HUES48 (cell line): ENCODE measurements around the gene ATP5F1B.

ENCODE experiments used
- H3K27ac ChIP-seq: one replicate; pipeline ENCODE4 v1.7.0; 2013; ENCODE audit warnings: low read depth, low read length, inconsistent platforms
- H3K27me3 ChIP-seq: 2 replicates; pipeline ENCODE4 v1.6.1; 2013; ENCODE audit warnings: mild to moderate bottlenecking, low read length; ENCODE audit not compliant: control insufficient read depth, insufficient read depth
- H3K36me3 ChIP-seq: 2 replicates; pipeline ENCODE4 v1.6.1; 2013; ENCODE audit warnings: low read length; ENCODE audit not compliant: control insufficient read depth, insufficient read depth
- H3K4me1 ChIP-seq: 2 replicates; pipeline ENCODE4 v1.6.1; 2013; ENCODE audit warnings: mild to moderate bottlenecking, low read length; ENCODE audit not compliant: control insufficient read depth, insufficient read depth
- H3K4me3 ChIP-seq: 2 replicates; pipeline ENCODE4 v1.5.1; 2013; ENCODE audit warnings: mild to moderate bottlenecking, low read depth, low read length
- H3K9ac ChIP-seq: 2 replicates; pipeline ENCODE4 v1.6.1; 2013; ENCODE audit warnings: mild to moderate bottlenecking, low read depth, low read length, moderate library complexity
- H3K9me3 ChIP-seq: 2 replicates; pipeline ENCODE4 v1.6.1; 2013; ENCODE audit warnings: low read length; ENCODE audit not compliant: control insufficient read depth, insufficient read depth

The ATP5F1B gene

DNA sequence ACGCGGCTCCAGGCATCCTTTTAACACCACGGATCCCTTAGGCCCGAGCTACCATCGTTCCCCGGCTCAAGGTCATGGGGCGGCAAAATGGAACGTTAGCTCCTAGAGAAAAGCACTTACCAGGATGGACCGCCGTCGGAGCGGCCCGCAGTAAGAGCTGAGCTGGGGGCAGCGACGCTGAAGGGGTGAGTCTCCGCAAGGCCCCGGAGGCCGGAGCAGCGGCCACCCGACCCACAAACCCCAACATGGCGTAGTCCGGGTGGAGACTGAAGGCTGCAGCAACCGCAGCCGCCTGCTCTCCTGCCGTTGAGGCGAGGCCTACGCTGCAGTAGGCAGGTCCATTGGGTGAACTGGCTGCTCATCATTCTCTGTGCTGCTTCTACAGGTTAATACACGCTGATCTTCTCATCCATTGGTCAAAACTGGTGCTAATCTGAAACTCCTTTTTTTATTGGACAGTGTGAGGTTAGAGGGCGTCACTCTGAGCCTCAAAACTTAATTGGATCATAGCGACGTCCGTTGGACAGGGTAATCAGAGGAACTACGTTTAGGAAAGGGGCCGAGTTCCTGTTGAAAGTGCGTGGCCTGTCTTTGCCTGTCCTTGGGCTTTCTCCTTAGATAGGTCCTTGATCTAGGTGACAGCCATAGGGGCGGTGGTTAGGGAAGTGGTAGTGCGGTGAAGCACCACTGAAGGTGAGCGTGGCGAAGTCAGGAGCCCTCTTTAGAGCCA, at the start of gene ATP5F1B:
TSS of gene ATP5F1B (minus strand) at position 268 of the 730 bp plus-strand sequence. CDS start at position 247, 21 bp downstream.
- Histone ChIP-seq H3K9me3 (no peaks in the 10 kb centered on the region), H3K4me1 (no peaks in the 10 kb centered on the region)

DNA sequence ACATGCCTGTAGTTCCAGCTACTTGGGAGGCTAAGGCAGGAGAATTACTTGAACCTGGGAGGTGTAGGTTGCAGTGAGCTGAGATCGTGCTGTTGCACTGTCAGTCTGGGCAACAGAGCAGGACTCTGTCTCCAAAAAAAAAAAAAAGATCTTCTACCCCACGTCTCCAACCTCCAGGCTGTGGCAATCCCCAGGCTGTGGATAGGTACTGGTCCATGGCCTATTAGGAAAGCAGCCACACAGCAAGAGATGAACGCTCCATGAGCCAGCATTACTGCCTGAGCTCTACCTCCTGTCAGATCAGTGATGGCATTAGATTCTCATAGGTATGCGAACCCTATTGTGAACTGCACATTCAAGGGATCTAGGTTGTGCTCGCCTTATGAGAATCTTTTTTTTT, 48.4 kb upstream of the ATP5F1B start:
- no peaks in the 10 kb centered on the region for H3K9me3 ChIP-seq
- no peaks in the 10 kb centered on the region for H3K36me3 ChIP-seq
- no peak overlapping the region for H3K4me3 ChIP-seq
- no peak overlapping the region for H3K9ac ChIP-seq
- peaks cover 7% of the 10 kb centered on the region for H3K4me1 ChIP-seq
- no peaks in the 10 kb centered on the region for H3K27me3 ChIP-seq
- no peak overlapping the region for H3K27ac ChIP-seq

More for the DNA sequence above, at the start of gene ATP5F1B:
- peak within 1 kb of the TSS; percentile 94 for H3K9ac ChIP-seq
- H3K36me3 ChIP-seq = peaks cover 41% of the 10 kb centered on the region
- H3K27ac ChIP-seq = peak within 1 kb of the TSS; percentile 88
- H3K4me3 ChIP-seq = peak within 1 kb of the TSS; percentile 89
- no peaks in the 10 kb centered on the region for H3K27me3 ChIP-seq

DNA sequence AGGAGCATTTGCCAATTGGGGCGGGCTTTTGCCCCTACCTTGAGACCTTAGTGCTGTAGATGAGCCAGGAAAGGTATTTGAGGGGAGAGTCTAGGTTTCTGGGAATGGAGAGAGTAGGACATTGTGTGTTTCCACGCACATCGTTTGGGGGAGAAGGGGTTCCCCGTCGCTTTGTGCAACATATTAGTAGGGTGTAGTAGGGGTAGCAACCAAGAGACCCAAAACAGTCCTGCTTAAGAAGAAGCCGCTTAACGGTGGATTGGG, 43.0 kb upstream of the ATP5F1B start:
- H3K4me3 ChIP-seq = peak overlapping the region; percentile 80
- no peaks in the 10 kb centered on the region for H3K9me3 ChIP-seq
- peaks cover 18% of the 10 kb centered on the region for H3K36me3 ChIP-seq
- peaks cover 10% of the 10 kb centered on the region for H3K4me1 ChIP-seq
- H3K9ac ChIP-seq = peak overlapping the region; percentile 88
- H3K27ac ChIP-seq = peak overlapping the region; percentile 94
- H3K27me3 ChIP-seq = no peaks in the 10 kb centered on the region

DNA sequence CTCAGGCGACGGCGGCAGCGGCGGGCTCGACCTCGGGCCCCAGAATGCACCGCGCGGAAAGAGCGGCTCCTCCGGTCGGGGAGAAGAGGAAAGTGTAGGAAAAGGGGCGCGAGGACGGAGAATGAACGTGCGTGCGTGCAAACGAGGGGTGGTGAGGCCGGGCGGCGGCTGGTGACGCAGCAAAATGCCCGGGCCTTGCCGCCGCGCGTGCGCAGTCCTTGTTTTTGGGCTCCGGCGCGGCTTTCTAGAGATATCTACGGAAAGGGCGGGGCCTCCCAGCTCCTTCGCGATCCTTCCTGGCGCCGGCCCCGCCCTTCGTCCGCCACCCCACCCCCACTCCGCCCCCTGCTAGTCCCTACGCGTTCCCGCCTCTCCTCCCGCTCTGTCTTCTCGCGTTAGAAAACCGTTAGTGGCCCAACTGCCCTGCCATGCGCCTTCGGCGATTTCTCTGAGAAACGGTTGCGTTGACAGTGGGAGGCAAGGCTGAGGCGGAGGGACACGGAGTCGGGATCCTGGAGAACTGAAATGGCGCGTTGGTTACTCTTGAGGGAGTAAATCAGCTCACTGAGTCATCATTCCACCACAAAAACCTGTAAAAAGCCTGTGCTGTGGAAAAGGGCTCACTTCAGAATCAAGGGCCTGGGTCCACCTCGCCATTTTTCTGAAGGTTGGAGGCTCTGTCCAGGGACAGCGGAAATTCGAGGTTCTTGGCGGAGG, 42.5 kb upstream of the ATP5F1B start, which contains the start of gene PTGES3:
TSS of gene PTGES3 (minus strand) at position 156 of the 717 bp plus-strand sequence. CDS start 285 bp downstream, outside the sequence.
- Histone ChIP-seq H3K9ac (peak within 1 kb of the TSS; percentile 98), H3K27ac (peak within 1 kb of the TSS; percentile 94), H3K4me3 (peak within 1 kb of the TSS; percentile 100), H3K9me3 (no peaks in the 10 kb centered on the region), H3K36me3 (peaks cover 20% of the 10 kb centered on the region), H3K4me1 (peaks cover 10% of the 10 kb centered on the region), H3K27me3 (no peaks in the 10 kb centered on the region)

DNA sequence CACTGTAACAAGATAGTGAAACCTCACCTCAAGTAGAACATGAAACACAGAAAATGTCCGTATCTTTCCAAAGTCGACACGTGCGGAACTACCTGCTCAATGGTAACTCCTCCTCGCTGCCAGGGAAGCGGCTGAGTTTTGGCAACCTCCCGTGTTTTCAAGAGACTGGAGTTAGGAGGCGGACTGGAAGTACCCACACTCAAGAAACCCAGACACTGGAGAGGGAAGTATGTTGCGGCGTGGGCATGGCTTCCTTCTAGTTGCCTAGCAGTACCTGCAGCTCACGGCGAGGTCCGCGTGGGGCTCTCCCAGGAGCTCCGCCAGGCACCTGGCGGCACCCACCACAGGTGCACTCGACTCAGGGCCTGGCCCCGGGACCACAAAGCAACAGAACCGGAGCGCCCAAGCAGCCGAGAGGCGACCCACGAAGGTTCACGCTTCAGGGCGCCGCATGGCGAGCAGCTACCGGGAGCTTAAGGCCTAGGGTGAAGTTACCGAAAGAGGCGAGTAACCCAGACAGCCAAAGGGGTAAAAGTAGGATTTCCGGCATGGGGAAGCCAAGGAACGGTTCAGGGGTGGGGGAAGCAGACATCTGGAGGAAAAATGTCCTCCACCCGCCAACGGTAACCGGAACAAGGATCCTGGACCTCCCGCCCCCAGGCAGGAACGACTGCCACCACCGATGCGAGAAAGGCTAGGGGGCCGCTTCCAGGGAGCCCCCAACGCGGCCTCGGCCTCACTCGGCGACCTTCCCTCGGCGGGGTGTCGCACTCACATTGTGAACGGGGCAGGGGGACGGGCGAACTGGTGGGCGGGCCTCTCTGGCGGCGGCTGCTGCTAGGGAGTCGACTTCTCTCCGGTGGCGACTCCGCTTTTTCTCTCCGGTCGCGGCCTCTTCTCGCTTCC, 41.7 kb upstream of the ATP5F1B start:
- Histone ChIP-seq H3K4me3 (peak overlapping the region; percentile 100), H3K27me3 (no peaks in the 10 kb centered on the region), H3K4me1 (peaks cover 10% of the 10 kb centered on the region), H3K36me3 (peaks cover 24% of the 10 kb centered on the region), H3K9me3 (no peaks in the 10 kb centered on the region), H3K9ac (peak overlapping the region; percentile 98), H3K27ac (peak overlapping the region; percentile 94)

DNA sequence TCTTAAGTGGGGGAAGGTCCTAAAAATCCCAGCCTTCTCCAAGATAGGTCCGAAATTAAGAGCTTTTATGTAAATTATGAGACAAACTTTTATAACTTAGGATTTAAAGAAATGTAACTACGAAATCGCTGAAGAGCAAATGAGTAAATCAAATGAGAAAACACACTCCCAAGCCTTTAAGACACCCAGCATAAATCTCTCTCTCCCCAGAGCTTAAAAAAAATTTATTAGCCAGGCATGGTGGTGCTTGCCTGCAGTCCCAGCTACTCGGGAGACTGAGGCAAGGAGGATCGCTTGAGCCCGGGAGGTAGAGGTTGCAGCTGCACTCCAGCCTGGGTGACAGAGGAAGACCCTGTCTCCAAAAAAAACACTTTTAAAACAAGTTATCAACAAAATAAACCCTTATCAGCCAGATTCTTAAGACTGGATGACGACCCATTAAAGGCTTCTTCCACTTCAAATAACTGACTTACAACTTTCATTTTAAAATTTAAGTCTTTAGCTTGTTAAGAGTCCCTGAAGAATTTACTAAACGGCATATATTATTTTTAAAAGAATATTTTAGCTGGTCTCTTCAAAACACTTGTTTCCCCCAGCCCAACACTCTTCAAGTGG, 39.1 kb upstream of the ATP5F1B start:
- peaks cover 13% of the 10 kb centered on the region for H3K4me1 ChIP-seq

DNA sequence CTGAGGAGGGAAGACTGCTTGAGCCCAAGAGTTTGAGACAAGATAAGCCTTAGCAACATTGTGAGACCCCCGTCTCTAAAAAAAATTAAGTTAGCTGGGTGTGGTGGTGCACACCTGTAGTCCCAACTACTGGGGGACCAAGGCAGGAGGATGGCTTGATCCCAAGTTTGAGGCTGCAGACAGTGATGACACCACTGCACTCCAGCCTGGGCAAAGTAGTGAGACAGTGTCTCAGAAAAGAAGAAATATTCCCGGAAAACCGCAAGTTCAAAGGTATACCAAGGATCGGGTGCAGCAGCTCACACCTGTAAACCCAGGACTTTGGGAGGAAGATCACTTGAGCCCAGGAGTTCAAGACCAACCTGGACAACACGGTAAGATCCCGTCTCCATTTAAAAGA, 36.5 kb upstream of the ATP5F1B start:
- no peak overlapping the region for H3K27ac ChIP-seq
- no peaks in the 10 kb centered on the region for H3K9me3 ChIP-seq
- no peaks in the 10 kb centered on the region for H3K27me3 ChIP-seq
- peaks cover 13% of the 10 kb centered on the region for H3K4me1 ChIP-seq
- H3K9ac ChIP-seq = no peak overlapping the region
- H3K4me3 ChIP-seq = no peak overlapping the region
- H3K36me3 ChIP-seq = peaks cover 64% of the 10 kb centered on the region

More for the DNA sequence above, 39.1 kb upstream of the ATP5F1B start:
- no peak overlapping the region for H3K9ac ChIP-seq
- no peak overlapping the region for H3K27ac ChIP-seq
- peak overlapping the region; percentile 100 for H3K4me3 ChIP-seq
- no peaks in the 10 kb centered on the region for H3K27me3 ChIP-seq
- no peaks in the 10 kb centered on the region for H3K9me3 ChIP-seq
- peaks cover 43% of the 10 kb centered on the region for H3K36me3 ChIP-seq

DNA sequence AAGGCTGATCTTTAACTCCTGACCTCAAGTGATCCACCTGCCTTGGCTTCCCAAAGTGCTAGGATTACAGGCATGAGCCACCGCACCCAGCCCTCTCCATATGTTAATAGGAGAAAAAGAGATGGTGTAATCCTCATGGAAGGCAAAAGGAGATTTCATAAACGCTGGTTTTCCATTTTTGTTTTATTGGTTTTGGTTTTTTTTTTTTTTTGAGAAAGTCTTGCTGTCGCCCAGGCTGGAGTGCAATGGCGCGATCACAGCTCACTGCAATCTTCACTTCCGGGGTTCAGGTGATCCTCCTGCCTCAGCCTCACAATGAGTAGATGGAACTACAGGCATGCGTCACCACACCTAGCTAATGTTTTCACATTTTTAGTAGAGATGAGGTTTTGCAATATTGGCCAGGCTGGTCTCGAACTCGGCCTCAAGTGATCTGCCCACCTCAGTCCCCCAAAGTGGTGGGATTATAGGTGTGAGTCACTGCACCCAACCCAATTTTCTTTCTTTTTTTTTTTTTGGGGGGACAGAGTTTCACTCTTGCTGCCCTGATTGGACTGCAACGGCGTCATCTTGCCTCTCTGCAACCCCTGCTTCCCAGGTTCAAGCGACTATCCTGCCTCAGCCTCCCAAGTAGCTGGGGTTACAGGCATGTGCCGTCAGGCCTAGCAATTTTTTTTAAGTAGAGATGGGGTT, 34.2 kb upstream of the ATP5F1B start:
- no peak overlapping the region for H3K4me3 ChIP-seq
- H3K9ac ChIP-seq = no peak overlapping the region
- H3K4me1 ChIP-seq = peaks cover 13% of the 10 kb centered on the region
- no peak overlapping the region for H3K27ac ChIP-seq
- no peaks in the 10 kb centered on the region for H3K9me3 ChIP-seq
- H3K27me3 ChIP-seq = no peaks in the 10 kb centered on the region
- H3K36me3 ChIP-seq = peaks cover 62% of the 10 kb centered on the region

DNA sequence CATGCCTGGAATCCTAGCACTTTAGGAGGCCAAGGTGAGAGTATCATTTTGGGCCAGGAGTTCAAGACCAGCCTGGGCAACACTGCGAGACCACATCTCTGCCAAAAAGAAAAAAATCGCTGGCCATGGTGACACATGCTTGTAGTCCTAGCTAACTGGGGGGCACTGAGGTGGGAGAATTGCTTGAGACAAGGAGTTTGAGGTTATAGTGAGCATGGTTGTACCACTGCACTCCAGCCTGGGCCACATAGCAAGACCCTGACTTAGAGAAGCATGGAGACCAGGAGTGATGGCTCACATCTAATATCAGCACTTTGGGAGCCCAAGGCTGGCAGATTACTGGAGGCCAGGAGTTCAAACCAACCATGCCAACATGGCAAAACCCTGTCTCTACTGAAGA, 33.1 kb upstream of the ATP5F1B start:
- Histone ChIP-seq H3K27ac (no peak overlapping the region), H3K4me3 (no peak overlapping the region), H3K4me1 (peaks cover 4% of the 10 kb centered on the region; the same call in 1 of the 2 replicates), H3K9me3 (no peaks in the 10 kb centered on the region), H3K9ac (no peak overlapping the region), H3K36me3 (peaks cover 50% of the 10 kb centered on the region), H3K27me3 (no peaks in the 10 kb centered on the region)

DNA sequence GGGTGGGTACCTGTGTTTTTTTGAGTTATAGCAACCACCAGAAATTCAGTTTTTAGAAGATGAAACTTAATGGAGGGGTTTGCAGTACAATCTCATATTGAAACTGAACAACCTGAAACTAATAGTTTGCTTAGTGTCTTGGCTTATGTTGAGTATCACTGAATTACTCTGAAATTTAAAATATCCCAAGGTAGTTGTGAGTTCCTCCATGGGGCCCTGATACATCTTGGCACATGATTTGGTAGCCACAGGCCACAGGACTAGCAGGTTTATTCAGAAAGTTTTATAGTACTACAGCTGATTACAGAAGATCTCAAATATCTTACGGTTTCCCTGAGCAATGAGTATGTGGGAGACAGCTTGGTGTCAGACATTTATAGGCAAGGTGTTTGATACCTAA, 31.9 kb upstream of the ATP5F1B start:
- Histone ChIP-seq H3K36me3 (peaks cover 51% of the 10 kb centered on the region), H3K4me3 (no peak overlapping the region), H3K9ac (no peak overlapping the region)

More for the DNA sequence above, 31.9 kb upstream of the ATP5F1B start:
- no peaks in the 10 kb centered on the region for H3K27me3 ChIP-seq
- H3K27ac ChIP-seq = no peak overlapping the region
- H3K9me3 ChIP-seq = no peaks in the 10 kb centered on the region
- peaks cover 3% of the 10 kb centered on the region; the same call in 1 of the 2 replicates for H3K4me1 ChIP-seq
